GM06990 (cell line): ENCODE data around the gene MLXIPL.

Experiments
- DNase-seq: peaks from one replicate; pipeline ENCODE4 v3.0.0-alpha.2; 2011; ENCODE audit not compliant: insufficient read length; ENCODE audit errors: extremely low read depth
- H3K27me3 ChIP-seq: replicated peaks from 2 replicates; pipeline ENCODE4 v1.6.0; 2011; ENCODE audit warnings: low read length; ENCODE audit not compliant: control insufficient read depth, insufficient read depth
- H3K36me3 ChIP-seq: 2 replicates; pipeline ENCODE4 v1.5.1; 2011; ENCODE audit warnings: low read length; ENCODE audit not compliant: control insufficient read depth, insufficient read depth
- H3K4me3 ChIP-seq: replicated peaks from 2 replicates; pipeline ENCODE4 v1.5.1; 2011; ENCODE audit warnings: low read depth, mild to moderate bottlenecking, control low read depth, low read length
- TF ChIP-seq, protein P1 (sequence below): IDR thresholded peaks from 2 replicates; pipeline ENCODE4 v1.5.1; 2011; ENCODE audit warnings: low read length, control low read depth, mild to moderate bottlenecking, inconsistent platforms; ENCODE audit not compliant: insufficient read depth, poor library complexity, severe bottlenecking

MLXIPL gene

DNA sequence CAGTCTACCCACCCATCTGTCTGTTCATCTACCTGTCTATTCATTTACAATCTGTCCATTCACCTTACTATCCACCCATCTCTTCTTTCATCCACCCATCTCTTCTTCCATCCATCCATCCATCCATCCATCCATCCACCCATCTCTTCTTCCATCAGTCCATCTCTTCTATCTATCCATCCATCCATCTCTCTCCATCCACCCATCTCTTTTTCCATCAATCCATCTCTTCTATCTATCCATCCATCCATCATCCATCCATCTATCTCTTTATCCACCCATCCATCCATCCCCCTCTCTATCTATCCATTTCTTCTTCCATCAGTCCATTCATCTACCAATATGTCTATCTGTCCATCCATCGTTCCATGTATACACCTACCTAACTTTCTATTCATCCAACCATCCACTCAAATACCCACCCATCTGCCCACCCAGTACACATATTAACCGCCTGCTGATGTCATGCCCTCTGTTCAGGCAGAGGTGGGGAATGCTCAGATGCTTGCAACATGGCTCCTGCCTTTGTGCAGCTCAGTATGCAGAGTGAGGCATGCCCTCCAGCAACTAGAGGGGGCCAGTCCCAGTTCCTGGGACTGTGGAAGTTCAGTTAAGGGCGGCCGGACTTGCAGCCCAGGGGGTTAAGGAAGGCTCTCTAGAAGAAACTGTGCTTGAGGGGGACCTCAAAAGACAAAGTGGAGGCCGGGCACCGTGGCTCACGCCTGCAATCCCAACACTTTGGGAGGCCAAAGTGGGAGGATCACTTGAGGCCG is 11.3 kb upstream of the MLXIPL start:
- no peak for DNase-seq
- Histone ChIP-seq H3K27me3 (no peaks in the 10 kb centered on the region; the same call in none of the 2 replicates), H3K4me3 (no peak overlapping the region), H3K36me3 (no peaks in the 10 kb centered on the region)
- TF ChIP-seq, protein P1, sequence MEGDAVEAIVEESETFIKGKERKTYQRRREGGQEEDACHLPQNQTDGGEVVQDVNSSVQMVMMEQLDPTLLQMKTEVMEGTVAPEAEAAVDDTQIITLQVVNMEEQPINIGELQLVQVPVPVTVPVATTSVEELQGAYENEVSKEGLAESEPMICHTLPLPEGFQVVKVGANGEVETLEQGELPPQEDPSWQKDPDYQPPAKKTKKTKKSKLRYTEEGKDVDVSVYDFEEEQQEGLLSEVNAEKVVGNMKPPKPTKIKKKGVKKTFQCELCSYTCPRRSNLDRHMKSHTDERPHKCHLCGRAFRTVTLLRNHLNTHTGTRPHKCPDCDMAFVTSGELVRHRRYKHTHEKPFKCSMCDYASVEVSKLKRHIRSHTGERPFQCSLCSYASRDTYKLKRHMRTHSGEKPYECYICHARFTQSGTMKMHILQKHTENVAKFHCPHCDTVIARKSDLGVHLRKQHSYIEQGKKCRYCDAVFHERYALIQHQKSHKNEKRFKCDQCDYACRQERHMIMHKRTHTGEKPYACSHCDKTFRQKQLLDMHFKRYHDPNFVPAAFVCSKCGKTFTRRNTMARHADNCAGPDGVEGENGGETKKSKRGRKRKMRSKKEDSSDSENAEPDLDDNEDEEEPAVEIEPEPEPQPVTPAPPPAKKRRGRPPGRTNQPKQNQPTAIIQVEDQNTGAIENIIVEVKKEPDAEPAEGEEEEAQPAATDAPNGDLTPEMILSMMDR, result no peak

DNA sequence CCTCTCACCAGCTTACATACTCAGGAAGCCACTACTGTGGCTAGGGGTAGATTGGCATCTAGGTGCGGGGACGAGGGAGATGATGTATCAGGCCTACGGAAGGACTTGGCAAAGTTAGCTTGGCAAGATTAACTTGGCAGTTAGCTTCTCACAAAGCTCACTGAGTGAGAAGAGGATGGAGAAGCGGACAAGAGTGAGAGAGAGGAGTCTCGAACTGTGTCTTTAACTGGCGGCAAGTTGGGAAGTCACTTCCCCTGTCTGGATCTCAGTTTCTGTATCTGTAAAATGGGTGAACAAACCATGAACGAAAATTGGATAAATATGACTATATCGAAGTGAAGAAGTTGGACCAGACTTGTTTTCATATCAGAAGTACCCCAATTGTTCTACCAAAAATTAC is 9.5 kb upstream of the MLXIPL start:
- no peaks in the 10 kb centered on the region for H3K36me3 ChIP-seq

DNA sequence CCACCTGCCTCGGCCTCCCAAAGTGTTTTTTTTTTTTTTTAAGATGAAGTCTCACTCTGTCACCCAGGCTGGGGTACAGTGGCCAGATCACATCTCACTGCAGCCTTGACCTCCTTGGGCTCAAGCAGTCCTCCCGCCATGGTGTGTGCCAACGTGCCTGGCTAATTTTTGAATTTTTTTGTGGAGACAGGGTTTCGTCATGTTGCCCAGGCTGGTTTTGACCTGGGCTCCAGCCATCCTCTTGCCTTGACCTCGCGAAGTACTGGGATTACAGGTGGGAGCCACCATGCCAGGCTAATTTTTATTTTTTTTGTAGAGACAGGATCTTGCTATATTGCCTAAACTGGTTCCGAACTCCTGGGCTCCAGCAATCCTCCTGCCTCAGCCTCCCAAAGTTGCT is 9.0 kb upstream of the MLXIPL start:
- Histone ChIP-seq H3K4me3 (no peak overlapping the region), H3K36me3 (no peaks in the 10 kb centered on the region), H3K27me3 (no peaks in the 10 kb centered on the region; the same call in none of the 2 replicates)
- no peak for DNase-seq
- TF ChIP-seq, protein P1, result no peak

More for the DNA sequence above, 9.5 kb upstream of the MLXIPL start:
- no peak overlapping the region for H3K4me3 ChIP-seq
- TF ChIP-seq, protein P1, result no peak
- H3K27me3 ChIP-seq, result no peaks in the 10 kb centered on the region; the same call in none of the 2 replicates
- no peak for DNase-seq

DNA sequence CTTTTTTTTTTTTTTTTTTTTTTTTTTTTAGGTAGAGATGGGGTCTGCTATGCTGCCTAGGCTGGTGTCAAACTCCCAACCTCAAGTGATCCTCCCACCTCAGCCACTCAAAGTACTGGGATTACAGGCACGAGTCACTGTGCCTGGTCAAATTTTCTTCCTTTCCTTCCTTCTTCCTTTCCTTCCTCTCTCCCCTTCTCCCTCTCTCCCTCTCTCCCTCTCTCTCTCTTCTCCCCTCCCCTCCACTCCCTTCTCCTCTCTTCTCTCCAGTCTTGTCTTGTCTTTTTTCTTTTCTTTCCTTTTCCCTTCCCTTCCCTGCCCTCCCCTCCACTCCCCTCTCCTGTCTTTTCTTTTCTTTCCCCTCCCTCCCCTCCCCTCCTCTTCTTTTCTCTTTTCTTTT is 7.2 kb upstream of the MLXIPL start:
- peaks cover 1% of the 10 kb centered on the region for H3K27me3 ChIP-seq
- H3K4me3 ChIP-seq, result no peak overlapping the region
- no peak for DNase-seq
- H3K36me3 ChIP-seq, result no peaks in the 10 kb centered on the region
- TF ChIP-seq, protein P1, result no peak

DNA sequence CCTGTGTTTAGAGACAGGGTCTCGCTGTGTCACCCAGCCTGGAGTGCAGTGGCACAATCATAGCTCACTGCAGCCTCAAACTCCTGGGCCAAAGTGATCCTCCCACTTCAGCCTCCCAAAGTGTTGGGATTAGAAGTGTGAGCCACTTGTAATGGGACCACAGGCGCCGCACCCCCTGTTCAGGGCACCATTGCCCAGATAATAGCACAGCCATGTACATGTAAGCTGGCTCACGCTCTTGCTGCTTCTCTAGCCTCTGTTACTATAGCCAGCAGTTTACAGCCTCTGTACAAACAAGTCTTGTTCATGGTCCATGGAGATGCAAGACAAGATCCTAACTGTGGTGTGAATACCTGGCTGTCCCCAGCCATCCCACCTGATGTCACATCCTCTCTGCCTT is 4.2 kb upstream of the MLXIPL start:
- no peak for DNase-seq
- Histone ChIP-seq H3K4me3 (no peak overlapping the region), H3K36me3 (no peaks in the 10 kb centered on the region), H3K27me3 (peaks cover 1% of the 10 kb centered on the region)
- TF ChIP-seq, protein P1, result no peak

DNA sequence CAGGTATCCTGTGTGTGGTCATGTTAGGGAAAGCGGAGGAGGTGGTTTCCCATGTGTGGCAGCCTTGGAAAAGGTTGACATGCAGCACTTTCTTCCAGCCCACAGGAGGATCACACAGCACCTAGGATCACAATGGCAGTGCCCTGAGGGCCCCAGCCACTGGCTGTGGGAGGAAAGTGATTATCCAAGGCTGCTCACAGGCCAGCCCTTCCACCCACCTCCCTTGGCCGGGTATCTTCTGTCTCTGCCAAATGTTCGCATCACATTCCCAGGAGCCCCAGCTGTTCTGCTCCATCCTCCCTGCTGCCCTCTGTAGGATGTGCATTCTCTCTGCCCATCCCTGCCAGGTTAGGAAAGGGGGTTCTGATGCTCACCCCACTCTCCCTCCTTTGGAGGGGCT is 2.5 kb upstream of the MLXIPL start:
- Histone ChIP-seq H3K36me3 (no peaks in the 10 kb centered on the region), H3K4me3 (no peak overlapping the region), H3K27me3 (peaks cover 1% of the 10 kb centered on the region)
- no peak for DNase-seq
- TF ChIP-seq, protein P1, result no peak
